Nephron progenitor cell (in vitro differentiated cells): ENCODE data around the gene MRPS18A.
"Not testable (repeated sequence)": the region's sequence is repeated elsewhere in the genome, so short reads cannot be mapped to it uniquely, and the experiment has no call there.

Source experiments
- DNase-seq: peaks from one replicate; pipeline ENCODE4 v3.0.0; 2021
- H3K27ac Mint-ChIP-seq: 2 replicates; pipeline ENCODE4 v1.8.0; 2021; ENCODE audit warnings: mild to moderate bottlenecking, moderate library complexity, mixed read lengths
- H3K27me3 Mint-ChIP-seq: 2 replicates; pipeline ENCODE4 v1.8.0; 2021; ENCODE audit warnings: mild to moderate bottlenecking, low read depth, mixed read lengths; ENCODE audit not compliant: poor library complexity
- H3K36me3 Mint-ChIP-seq: 2 replicates; pipeline ENCODE4 v1.8.0; 2021; ENCODE audit warnings: low read depth, mixed read lengths
- H3K4me1 Mint-ChIP-seq: 2 replicates; pipeline ENCODE4 v1.8.0; 2021; ENCODE audit warnings: mixed read lengths
- H3K4me3 Mint-ChIP-seq: 2 replicates; pipeline ENCODE4 v1.8.0; 2021; ENCODE audit warnings: mild to moderate bottlenecking, moderate library complexity, mixed read lengths
- H3K9me3 Mint-ChIP-seq: 2 replicates; pipeline ENCODE4 v1.8.0; 2021; ENCODE audit warnings: mild to moderate bottlenecking, moderate library complexity, mixed read lengths
- TF ChIP-seq, protein P1 (sequence below): fragments of 200-600 bp; sonication (generic); IDR thresholded peaks from 2 replicates; pipeline ENCODE4 v1.5.0; 2021; ENCODE audit warnings: antibody characterized with exemption

Gene MRPS18A

DNA sequence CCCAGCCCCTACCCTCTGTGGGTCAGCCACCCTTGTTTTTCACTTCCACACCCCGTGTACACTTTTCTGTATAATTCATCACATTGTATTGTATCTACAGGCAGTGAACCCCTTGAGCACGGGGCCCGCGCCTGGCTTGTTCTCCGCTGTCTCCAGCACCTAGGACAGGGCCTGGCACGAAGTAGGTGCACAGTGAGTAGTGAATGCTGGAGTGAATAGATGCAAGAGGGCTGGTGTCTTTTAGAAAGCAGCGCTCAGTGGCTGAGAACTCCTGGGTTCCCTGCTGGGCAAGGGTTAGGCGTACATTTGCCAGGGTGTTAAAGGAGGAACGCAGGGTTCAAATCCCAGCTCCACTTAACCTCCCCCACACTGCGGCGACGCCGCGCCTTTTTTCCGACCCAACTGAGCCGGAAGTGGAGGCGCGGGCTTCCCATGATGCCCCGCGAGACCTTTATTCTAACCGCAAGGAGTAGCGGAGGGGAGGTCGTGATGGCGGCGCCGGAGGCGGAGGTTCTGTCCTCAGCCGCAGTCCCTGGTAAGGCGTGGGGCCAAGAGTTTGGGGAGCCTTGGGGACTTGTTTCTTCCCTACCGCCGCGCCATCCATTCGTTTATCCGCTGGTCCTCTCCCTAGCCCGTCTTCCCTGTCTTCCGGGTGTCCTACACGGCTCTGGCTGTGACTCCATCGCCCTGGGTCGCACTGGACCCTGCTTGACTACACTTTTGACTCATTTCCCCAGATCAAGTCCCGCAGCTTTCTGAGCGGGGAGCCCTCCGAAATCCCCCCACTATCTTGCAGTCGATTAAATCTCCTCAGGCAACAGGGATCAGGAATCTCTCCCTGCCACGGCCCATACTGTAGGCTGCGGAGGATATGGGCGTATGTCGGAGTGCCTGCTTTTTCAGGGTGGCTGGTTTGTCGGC, 51.9 kb downstream of the MRPS18A start, which contains the start of gene MAD2L1BP:
Gene MAD2L1BP, plus strand, starts transcription at position 454 of the 921 bp plus-strand sequence. Its CDS starts 36 bp downstream, at position 490.
- peak; percentile 74 for DNase-seq
- Mint-ChIP-seq H3K27ac (peak within 1 kb of the TSS; percentile 69), H3K9me3 (no peaks in the 10 kb centered on the region), H3K4me3 (peak within 1 kb of the TSS; percentile 99), H3K36me3 (peaks cover 22% of the 10 kb centered on the region), H3K27me3 (no peaks in the 10 kb centered on the region), H3K4me1 (peaks cover 50% of the 10 kb centered on the region)
- TF ChIP-seq, protein P1, sequence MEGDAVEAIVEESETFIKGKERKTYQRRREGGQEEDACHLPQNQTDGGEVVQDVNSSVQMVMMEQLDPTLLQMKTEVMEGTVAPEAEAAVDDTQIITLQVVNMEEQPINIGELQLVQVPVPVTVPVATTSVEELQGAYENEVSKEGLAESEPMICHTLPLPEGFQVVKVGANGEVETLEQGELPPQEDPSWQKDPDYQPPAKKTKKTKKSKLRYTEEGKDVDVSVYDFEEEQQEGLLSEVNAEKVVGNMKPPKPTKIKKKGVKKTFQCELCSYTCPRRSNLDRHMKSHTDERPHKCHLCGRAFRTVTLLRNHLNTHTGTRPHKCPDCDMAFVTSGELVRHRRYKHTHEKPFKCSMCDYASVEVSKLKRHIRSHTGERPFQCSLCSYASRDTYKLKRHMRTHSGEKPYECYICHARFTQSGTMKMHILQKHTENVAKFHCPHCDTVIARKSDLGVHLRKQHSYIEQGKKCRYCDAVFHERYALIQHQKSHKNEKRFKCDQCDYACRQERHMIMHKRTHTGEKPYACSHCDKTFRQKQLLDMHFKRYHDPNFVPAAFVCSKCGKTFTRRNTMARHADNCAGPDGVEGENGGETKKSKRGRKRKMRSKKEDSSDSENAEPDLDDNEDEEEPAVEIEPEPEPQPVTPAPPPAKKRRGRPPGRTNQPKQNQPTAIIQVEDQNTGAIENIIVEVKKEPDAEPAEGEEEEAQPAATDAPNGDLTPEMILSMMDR: no peak

DNA sequence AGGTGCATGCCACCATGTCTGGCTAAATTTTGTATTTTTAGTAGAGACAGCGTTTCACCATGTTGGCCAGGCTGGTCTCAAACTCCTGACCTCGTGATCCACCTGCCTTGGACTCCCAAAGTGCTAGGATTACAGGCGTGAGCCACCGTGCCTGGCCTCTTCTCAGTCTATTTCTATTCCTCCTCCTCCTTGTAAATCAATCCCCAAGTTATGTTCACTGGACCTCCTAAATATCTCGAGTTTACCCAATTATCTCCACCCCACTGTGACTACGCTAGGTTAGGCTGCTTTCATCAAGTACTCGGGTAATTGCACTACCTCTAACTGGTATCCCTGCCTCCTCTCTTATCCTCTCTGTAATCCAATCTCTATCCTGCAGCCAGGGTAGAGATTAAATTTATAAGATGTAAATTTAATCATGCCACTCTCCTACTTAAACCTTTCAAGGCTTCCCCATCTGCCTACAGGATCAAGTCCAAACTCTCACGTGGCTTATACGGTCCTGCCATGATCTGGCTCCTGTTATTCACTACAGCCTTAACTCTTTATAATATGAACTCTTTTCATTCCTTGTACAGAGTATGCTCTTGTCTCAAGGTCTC, 52.8 kb downstream of the MRPS18A start:
- no peak for DNase-seq
- TF ChIP-seq, protein P1: no peak
- Mint-ChIP-seq H3K36me3 (peaks cover 13% of the 10 kb centered on the region), H3K9me3 (no peaks in the 10 kb centered on the region), H3K27me3 (no peaks in the 10 kb centered on the region), H3K27ac (peak overlapping the region; percentile 47), H3K4me3 (peak overlapping the region; percentile 99), H3K4me1 (peaks cover 57% of the 10 kb centered on the region)

DNA sequence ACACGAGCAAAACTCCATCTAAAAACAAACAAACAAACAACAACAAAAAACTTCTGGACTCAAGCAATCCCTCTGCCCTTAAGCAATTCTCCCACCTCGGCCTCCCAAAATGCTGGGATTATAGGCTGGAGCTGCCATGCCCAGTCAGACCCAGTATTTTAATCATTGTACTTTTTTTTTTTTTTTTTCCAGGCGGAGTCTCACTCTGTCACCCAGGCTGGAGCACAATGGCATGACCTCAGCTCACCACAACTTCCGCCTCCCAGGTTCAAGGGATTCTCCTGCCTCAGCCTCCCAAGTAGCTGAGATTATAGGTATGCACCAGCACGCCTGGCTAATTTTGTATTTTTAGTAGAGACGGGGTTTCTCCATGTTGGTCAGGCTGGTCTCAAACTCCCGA, 54.6 kb downstream of the MRPS18A start:
- not testable (repeated sequence) for DNase-seq, H3K9me3 Mint-ChIP-seq, H3K4me3 Mint-ChIP-seq, H3K36me3 Mint-ChIP-seq, H3K27ac Mint-ChIP-seq, H3K27me3 Mint-ChIP-seq
- peaks cover 54% of the 10 kb centered on the region for H3K4me1 Mint-ChIP-seq

DNA sequence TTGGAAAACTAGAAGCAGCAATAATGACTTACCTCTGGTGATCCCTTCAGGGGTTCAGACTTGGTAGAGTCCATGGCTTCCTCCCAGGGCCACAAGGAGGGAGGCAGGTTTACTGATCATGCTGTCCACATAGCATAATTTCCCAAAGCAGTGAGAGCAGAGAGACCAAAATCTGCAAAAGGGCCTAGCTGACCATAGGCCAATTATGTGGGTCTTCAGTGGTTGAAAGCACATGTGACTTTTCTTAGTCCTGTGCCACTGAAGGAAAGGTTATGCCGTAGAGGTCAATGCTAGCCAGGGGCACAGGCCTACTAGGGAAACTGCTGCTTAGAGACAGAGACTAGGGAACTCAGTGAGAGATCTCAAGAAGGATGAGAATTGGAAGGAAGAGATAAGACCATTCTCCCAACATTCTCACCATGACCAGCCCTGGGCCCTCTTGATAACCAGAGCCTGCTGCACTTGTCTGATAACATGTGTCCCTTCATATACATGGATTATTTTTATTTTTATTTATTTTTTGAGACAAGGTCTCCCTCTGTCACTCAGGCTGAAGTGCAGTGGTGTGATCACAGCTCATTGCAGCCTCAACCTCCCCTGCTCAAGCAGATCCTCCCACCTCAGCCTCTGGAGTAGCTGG, 56.5 kb downstream of the MRPS18A start:
- Mint-ChIP-seq H3K27me3 (no peaks in the 10 kb centered on the region), H3K36me3 (peaks cover 16% of the 10 kb centered on the region), H3K27ac (peak overlapping the region; percentile 89), H3K9me3 (no peaks in the 10 kb centered on the region), H3K4me3 (no peak overlapping the region), H3K4me1 (peaks cover 54% of the 10 kb centered on the region)
- no peak for DNase-seq
- TF ChIP-seq, protein P1: no peak

DNA sequence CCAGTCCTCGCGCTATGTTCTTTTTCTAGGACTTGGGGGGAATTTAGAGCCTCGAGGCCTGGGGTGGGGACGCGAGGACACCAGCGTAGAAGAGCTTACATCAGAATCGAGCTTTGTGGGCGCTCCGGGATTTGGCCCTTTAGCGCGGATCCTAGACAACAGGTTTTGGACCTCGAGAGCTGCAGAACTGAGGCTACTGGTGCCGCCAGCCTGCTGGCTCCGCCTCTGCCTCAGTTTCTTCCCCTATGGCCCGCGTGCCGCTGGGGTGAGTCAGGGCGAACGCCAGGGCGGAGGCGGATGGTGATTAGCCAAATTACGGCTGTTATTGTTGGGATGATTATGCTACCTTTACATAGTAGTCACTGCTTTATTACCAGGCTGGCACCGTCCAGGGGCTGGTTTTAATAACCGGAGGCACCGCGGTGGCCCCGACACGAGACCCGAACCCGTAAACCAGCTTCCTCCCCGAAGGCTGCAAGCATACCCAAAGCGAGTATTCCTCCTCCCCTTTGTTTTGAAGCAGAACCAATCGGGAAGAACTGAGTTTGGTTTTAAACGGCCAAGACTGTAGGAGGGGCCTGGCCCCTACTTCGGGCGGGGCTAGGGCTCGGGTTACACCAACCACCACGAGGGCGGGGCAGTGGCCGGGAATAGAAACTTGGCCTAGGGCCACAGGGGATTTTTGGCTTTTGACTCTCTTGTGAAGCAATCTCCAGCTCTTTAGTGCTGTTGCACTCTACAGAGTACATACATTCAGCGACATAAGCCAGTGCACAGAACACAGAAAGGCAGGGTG, 57.9 kb downstream of the MRPS18A start:
- peak; percentile 90 for DNase-seq
- TF ChIP-seq, protein P1: no peak
- H3K9me3 Mint-ChIP-seq: no peaks in the 10 kb centered on the region
- peak overlapping the region; percentile 99 for H3K4me3 Mint-ChIP-seq
- H3K4me1 Mint-ChIP-seq: peaks cover 40% of the 10 kb centered on the region
- peaks cover 27% of the 10 kb centered on the region for H3K36me3 Mint-ChIP-seq
- H3K27me3 Mint-ChIP-seq: no peaks in the 10 kb centered on the region
- peak overlapping the region; percentile 100 for H3K27ac Mint-ChIP-seq
